ENCODE measurements around the gene SPOCK2.

SPOCK2 gene

DNA sequence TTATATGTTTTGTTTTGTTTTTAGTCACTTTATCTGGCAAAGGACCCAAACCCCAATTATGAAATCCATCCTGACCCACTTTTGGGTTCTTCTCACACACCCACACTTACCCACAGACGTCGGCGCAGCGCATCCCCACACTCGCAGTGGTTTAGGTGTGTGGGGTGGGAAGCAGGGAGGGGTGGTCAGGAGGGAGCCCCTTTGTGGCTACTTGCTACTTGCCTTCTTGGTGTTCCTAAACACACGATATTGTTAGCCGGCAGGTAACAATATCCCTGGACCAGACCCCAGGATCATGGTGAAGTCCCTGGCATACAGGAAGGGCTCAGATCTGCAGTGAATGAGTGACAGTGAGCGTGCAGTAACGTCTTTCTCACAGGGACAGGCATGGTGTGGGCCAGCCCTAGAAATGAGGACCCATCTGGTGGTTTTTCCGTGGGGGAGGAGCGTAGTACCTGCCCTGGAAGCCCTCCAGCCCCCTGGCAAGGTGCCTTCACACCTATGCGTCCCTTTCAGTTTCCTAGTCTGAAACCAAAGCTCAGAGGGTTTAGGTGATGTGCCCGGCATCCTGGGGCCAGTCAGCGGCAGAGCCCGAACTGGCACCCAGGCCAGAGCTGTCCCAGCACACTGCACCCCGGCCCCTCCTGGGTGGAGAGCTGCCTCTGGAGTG is 4.4 kb downstream of the SPOCK2 start:
- H3K36me3 Mint-ChIP-seq (ENCODE audit: low read depth) = peaks cover 10% of the 10 kb centered on the region
- TF ChIP-seq, protein P1, sequence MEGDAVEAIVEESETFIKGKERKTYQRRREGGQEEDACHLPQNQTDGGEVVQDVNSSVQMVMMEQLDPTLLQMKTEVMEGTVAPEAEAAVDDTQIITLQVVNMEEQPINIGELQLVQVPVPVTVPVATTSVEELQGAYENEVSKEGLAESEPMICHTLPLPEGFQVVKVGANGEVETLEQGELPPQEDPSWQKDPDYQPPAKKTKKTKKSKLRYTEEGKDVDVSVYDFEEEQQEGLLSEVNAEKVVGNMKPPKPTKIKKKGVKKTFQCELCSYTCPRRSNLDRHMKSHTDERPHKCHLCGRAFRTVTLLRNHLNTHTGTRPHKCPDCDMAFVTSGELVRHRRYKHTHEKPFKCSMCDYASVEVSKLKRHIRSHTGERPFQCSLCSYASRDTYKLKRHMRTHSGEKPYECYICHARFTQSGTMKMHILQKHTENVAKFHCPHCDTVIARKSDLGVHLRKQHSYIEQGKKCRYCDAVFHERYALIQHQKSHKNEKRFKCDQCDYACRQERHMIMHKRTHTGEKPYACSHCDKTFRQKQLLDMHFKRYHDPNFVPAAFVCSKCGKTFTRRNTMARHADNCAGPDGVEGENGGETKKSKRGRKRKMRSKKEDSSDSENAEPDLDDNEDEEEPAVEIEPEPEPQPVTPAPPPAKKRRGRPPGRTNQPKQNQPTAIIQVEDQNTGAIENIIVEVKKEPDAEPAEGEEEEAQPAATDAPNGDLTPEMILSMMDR (IDR thresholded peaks at IDR 0.05) = no peak
- no peak overlapping the region for H3K4me3 Mint-ChIP-seq
- H3K27ac Mint-ChIP-seq = peak overlapping the region; percentile 61
- peaks cover 39% of the 10 kb centered on the region for H3K27me3 Mint-ChIP-seq (ENCODE audit: low read depth, poor library complexity)
- no peak for DNase-seq
- H3K9me3 Mint-ChIP-seq = no peaks in the 10 kb centered on the region
- H3K4me1 Mint-ChIP-seq = peaks cover 81% of the 10 kb centered on the region

DNA sequence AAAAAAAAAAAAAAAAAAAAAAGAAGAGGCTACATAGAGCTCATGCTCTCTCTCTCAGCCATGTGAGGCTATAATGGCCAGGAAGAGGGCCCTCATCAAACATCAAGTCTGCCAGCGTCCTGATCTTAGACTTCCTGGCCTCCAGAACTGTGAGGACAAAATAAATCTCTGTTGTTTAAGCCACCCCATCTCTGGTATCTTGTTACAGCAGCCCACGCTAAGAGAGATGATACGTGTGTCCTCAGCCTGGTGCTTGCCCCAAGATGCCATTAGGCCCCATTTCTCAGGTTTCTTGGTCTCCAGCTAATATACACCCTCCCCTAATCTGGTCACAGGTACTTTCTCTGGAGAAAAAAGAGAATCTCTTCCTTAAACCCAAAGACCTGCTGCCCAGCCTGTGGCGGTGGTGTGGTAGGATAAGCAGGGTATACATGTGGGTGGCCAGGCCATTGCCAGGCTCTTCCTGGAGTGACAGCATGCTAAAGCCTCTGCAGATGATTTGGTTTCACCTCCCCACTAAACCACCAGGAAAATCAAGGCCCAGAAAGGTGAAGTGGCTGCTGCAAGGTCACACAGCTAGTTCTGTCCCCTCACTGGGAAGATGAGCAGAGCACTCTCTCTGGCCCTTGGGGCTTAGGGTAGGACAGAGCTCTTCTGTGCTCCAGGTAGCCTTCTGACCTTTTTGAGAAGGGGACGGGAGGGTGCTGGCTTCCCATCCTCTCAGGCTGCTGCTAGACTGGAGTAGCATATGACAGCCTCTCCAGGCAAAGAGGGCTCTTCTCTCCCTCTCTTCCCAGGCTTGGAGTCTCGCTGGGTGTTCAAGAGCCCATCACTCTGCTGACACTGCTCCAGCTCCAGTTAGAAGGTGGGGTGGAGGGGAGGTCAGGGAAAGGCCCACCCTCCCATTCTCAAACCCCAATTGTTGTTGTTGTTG is 5.2 kb downstream of the SPOCK2 start:
- Mint-ChIP-seq H3K27ac (peak overlapping the region; percentile 61), H3K4me1 (peaks cover 80% of the 10 kb centered on the region), H3K27me3 (ENCODE audit: low read depth, poor library complexity) (peaks cover 32% of the 10 kb centered on the region), H3K4me3 (no peak overlapping the region), H3K36me3 (ENCODE audit: low read depth) (peaks cover 10% of the 10 kb centered on the region), H3K9me3 (no peaks in the 10 kb centered on the region)
- no peak for DNase-seq
- TF ChIP-seq, protein P1 (IDR thresholded peaks at IDR 0.05) = no peak

DNA sequence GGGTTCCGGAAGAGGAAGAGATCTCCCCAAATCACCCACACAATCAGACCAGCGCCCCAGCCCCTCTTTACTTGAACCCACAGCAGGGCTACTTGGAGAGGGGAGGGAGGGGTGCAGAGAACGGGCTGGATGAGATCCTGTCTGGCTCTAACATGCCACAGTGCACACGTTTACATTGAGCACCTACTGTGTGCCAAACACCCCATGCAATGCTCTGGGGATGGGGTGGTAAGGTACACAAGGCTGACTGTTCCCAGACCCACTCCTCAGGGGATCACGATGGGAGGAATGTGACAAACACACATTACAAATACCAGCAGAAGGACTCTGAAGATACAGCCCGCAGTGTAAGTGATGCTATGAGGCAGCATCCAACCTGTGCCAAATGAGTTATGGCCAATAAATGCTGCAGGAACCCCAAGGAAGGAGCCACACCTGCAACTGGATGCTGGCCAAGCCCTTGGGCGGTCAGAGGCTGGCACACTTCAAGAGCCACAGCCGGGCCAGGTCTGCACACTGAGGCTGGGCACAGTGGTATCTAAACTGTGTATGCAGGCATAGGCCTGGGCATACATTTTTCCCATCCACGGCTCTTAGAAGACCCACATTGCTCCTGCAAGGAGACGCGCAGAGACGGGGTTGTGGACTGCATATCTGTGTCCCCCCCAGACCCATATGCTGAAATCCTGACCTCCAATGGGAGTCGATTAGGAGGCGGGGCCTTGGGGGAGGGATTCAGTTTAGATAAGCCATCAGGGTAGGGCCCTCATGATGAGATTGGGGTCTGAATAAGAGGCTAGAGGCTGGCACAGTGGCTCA is 6.4 kb downstream of the SPOCK2 start:
- Mint-ChIP-seq H3K9me3 (no peaks in the 10 kb centered on the region), H3K36me3 (ENCODE audit: low read depth) (peaks cover 10% of the 10 kb centered on the region), H3K27me3 (ENCODE audit: low read depth, poor library complexity) (peaks cover 28% of the 10 kb centered on the region), H3K4me1 (peaks cover 84% of the 10 kb centered on the region), H3K4me3 (no peak overlapping the region), H3K27ac (no peak overlapping the region)
- DNase-seq = no peak
- TF ChIP-seq, protein P1 (IDR thresholded peaks at IDR 0.05) = no peak

DNA sequence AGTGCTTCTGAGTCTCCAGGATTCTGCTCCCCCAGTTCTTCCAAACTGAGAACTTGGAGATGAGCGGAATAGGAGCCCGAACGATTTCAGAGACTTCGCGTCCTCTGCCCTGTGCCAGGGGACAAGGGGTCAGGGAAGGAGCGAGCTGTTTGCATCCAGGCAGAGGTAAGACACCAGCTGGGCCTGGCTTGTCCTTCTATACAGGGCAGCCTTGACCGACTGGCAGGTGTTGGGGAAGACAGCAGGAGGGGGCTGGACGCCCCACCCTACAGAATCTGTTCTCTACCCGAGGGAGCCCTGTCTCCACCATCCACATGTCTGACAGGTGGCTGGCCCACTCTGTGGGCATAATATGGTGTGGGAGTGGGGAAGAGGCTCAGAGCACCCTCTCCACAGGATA is 7.1 kb downstream of the SPOCK2 start:
- no peaks in the 10 kb centered on the region for H3K9me3 Mint-ChIP-seq
- peaks cover 83% of the 10 kb centered on the region for H3K4me1 Mint-ChIP-seq
- peaks cover 22% of the 10 kb centered on the region for H3K27me3 Mint-ChIP-seq (ENCODE audit: low read depth, poor library complexity)
- no peak overlapping the region for H3K4me3 Mint-ChIP-seq
- DNase-seq = no peak
- peaks cover 10% of the 10 kb centered on the region for H3K36me3 Mint-ChIP-seq (ENCODE audit: low read depth)
- no peak overlapping the region for H3K27ac Mint-ChIP-seq
- TF ChIP-seq, protein P1 (IDR thresholded peaks at IDR 0.05) = no peak

DNA sequence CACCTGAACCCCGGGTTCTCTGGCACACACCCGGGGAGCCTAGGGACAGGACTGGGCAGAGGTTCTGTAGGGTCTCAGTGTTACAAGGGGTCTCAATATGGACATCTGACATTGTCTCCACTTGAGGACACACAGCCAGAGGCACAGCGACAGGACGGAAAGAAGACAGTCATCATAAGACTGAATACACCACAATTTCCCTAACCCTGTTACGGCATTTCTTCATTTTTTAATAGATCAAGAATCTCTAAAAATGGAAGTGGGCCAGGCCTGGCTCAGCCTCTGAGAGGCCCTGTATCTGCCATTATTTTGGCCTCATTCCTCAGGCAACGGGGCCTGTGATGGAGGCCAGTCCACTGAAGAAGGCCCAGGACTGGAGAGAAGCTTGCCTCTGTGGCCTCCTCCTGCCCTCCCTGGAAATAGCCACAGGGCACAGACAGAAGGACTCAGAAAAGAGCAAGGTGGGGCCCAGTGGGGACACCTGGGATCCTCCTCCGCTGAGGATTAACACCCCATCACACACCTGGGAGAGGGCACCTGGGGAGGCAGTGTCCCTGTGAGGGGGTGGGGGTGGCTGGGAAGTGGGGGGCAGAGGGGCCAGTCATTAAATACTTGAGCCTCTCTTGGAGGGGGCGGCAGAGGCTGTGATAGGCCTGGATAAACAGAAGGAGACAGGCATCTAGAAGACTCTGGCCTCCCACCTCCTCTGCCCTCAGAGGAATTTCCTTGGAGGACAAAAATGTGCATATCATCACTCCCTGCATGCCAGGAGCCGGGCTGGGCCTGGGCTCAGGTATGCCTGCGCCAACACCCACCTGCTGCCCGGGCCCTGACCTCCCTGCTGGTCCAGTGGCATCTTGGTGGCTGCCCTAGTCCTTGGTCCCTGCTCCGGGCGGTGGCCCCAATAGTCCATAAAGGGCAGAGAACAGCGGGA is 8.0 kb downstream of the SPOCK2 start:
- H3K4me1 Mint-ChIP-seq = peaks cover 81% of the 10 kb centered on the region
- peaks cover 7% of the 10 kb centered on the region for H3K36me3 Mint-ChIP-seq (ENCODE audit: low read depth)
- peak overlapping the region; percentile 61 for H3K27ac Mint-ChIP-seq
- H3K9me3 Mint-ChIP-seq = no peaks in the 10 kb centered on the region
- no peak for DNase-seq
- no peak overlapping the region for H3K4me3 Mint-ChIP-seq
- H3K27me3 Mint-ChIP-seq (ENCODE audit: low read depth, poor library complexity) = peaks cover 14% of the 10 kb centered on the region
- TF ChIP-seq, protein P1 (IDR thresholded peaks at IDR 0.05) = no peak
